Karpas-422 (cell line): ENCODE results near the gene EML1. TPM values are rescaled to one million over a fixed set of nuclear protein-coding genes. Genes with fewer than 3 reads are reported as not detected.

Experiments used
- DNase-seq: peaks from one replicate; pipeline ENCODE4 v3.0.0-alpha.2; 2015
- H2AFZ ChIP-seq: fragments of 200-600 bp; sonication (generic); 2 replicates; pipeline ENCODE4 v1.6.1; 2014; ENCODE audit warnings: antibody characterized with exemption, low read length, mixed read lengths
- H3K27ac ChIP-seq: fragments of 200-600 bp; sonication (generic); 2 replicates; pipeline ENCODE4 v1.5.1; 2014; ENCODE audit warnings: mild to moderate bottlenecking, low read length, moderate library complexity
- H3K27me3 ChIP-seq: fragments of 200-600 bp; sonication (generic); 2 replicates; pipeline ENCODE4 v1.6.1; 2014; ENCODE audit warnings: low read length, mixed read lengths
- H3K36me3 ChIP-seq: fragments of 200-600 bp; sonication (generic); 2 replicates; pipeline ENCODE4 v1.6.1; 2014; ENCODE audit warnings: low read length, mixed read lengths; ENCODE audit not compliant: insufficient read depth
- H3K4me1 ChIP-seq: fragments of 200-600 bp; sonication (generic); 2 replicates; pipeline ENCODE4 v1.6.1; 2014; ENCODE audit warnings: mild to moderate bottlenecking, low read length, mixed read lengths
- H3K4me2 ChIP-seq: fragments of 200-600 bp; sonication (generic); 2 replicates; pipeline ENCODE4 v1.6.1; 2014; ENCODE audit warnings: low read length, low read depth, mild to moderate bottlenecking; ENCODE audit not compliant: poor library complexity, severe bottlenecking
- H3K4me3 ChIP-seq: fragments of 200-600 bp; sonication (generic); 2 replicates; pipeline ENCODE4 v1.5.1; 2014; ENCODE audit warnings: mild to moderate bottlenecking, antibody characterized with exemption, low read length, mixed read lengths
- H3K79me2 ChIP-seq: fragments of 200-600 bp; sonication (generic); 2 replicates; pipeline ENCODE4 v1.6.1; 2014; ENCODE audit warnings: mild to moderate bottlenecking, low read length, mixed read lengths
- H3K9ac ChIP-seq: fragments of 200-600 bp; sonication (generic); 2 replicates; pipeline ENCODE4 v1.6.0; 2014; ENCODE audit warnings: low read length
- H3K9me2 ChIP-seq: fragments of 200-600 bp; sonication (generic), shearing (Covaris generic); replicated peaks from 2 replicates; pipeline ENCODE4 v1.6.0; 2014; ENCODE audit warnings: mild to moderate bottlenecking, low read length, moderate library complexity; ENCODE audit not compliant: insufficient read depth
- H3K9me3 ChIP-seq: fragments of 300-700, 200-600 bp; sonication (generic); 2 replicates; pipeline ENCODE4 v1.6.1; 2014; ENCODE audit warnings: low read length, mixed read lengths
- H4K20me1 ChIP-seq: fragments of 200-600 bp; sonication (generic); 2 replicates; pipeline ENCODE4 v1.6.1; 2014; ENCODE audit warnings: mild to moderate bottlenecking, antibody characterized with exemption, low read length, low read depth; ENCODE audit not compliant: insufficient read depth
- total RNA-seq: library from RNA; depleted of rRNA; stranded (reverse); fragments of >200 nt; shearing (Covaris generic); gene quantifications from 2 replicates; pipeline ENCODE4 v1.2.3, GENCODE V29; 2014; ENCODE audit warnings: low replicate concordance

The EML1 gene
- total RNA-seq, 1 experiment from 2014 or later, result not detected

- Histone ChIP-seq H4K20me1 (no peaks in the 10 kb centered on the region), H3K4me3 (no peak overlapping the region), H3K27ac (no peak overlapping the region), H3K9me3 (no peaks in the 10 kb centered on the region), H2AFZ (no peak overlapping the region), H3K4me1 (no peaks in the 10 kb centered on the region), H3K4me2 (no peak overlapping the region), H3K79me2 (no peaks in the 10 kb centered on the region), H3K9me2 (no peaks in the 10 kb centered on the region), H3K9ac (no peak overlapping the region), H3K27me3 (no peaks in the 10 kb centered on the region), H3K36me3 (no peaks in the 10 kb centered on the region)
- DNase-seq, result no peak
These were observed 80.4 kb downstream of the EML1 start for GRCh38 chr14:99873653-99874052.

GRCh38 chr14:99874306-99874705, 81.1 kb downstream of the EML1 start:
- H3K36me3 ChIP-seq, result no peaks in the 10 kb centered on the region
- H2AFZ ChIP-seq, result no peak overlapping the region
- H3K9ac ChIP-seq, result no peak overlapping the region
- no peaks in the 10 kb centered on the region for H3K4me1 ChIP-seq
- H3K4me3 ChIP-seq, result no peak overlapping the region
- no peaks in the 10 kb centered on the region for H3K27me3 ChIP-seq
- H3K9me2 ChIP-seq, result no peaks in the 10 kb centered on the region
- no peak for DNase-seq
- no peaks in the 10 kb centered on the region for H3K9me3 ChIP-seq
- no peak overlapping the region for H3K4me2 ChIP-seq
- H4K20me1 ChIP-seq, result no peaks in the 10 kb centered on the region
- H3K27ac ChIP-seq, result no peak overlapping the region
- no peaks in the 10 kb centered on the region for H3K79me2 ChIP-seq

DNA sequence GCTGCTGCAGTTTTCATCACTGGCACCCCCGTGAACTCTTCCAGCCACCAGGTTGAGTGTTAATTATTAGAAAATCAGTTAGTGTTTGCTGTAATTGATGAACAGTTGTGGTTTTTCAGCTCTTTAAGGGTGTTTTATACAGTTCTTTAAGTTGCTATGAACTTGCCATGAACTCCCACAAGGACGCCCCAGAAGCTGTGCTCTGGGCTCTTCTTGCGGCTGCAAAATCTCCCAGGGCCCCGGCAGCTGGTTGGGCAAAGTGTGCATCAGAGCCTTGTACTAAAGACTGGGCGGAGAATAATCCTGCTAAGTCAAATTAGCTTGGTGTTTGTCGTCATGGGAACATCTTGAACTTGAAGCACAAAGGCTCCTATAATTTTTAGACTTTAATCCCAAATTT, 82.2 kb downstream of the EML1 start:
- no peaks in the 10 kb centered on the region for H3K4me1 ChIP-seq
- H3K9me2 ChIP-seq, result no peaks in the 10 kb centered on the region

GRCh38 chr14:99875836-99876235, 82.6 kb downstream of the EML1 start:
- H3K27me3 ChIP-seq, result no peaks in the 10 kb centered on the region
- H3K4me3 ChIP-seq, result no peak overlapping the region
- no peak overlapping the region for H3K27ac ChIP-seq
- H3K9me2 ChIP-seq, result no peaks in the 10 kb centered on the region
- H3K9ac ChIP-seq, result no peak overlapping the region
- H3K9me3 ChIP-seq, result no peaks in the 10 kb centered on the region
- H2AFZ ChIP-seq, result no peak overlapping the region
- H4K20me1 ChIP-seq, result no peaks in the 10 kb centered on the region
- H3K79me2 ChIP-seq, result no peaks in the 10 kb centered on the region
- DNase-seq, result no peak
- H3K4me1 ChIP-seq, result no peaks in the 10 kb centered on the region
- no peaks in the 10 kb centered on the region for H3K36me3 ChIP-seq
- no peak overlapping the region for H3K4me2 ChIP-seq

More for the DNA sequence above, 82.2 kb downstream of the EML1 start:
- no peak overlapping the region for H2AFZ ChIP-seq
- no peak overlapping the region for H3K4me3 ChIP-seq
- H3K9ac ChIP-seq, result no peak overlapping the region
- no peak for DNase-seq
- no peaks in the 10 kb centered on the region for H4K20me1 ChIP-seq
- no peaks in the 10 kb centered on the region for H3K27me3 ChIP-seq
- H3K27ac ChIP-seq, result no peak overlapping the region
- H3K79me2 ChIP-seq, result no peaks in the 10 kb centered on the region
- no peaks in the 10 kb centered on the region for H3K36me3 ChIP-seq
- no peak overlapping the region for H3K4me2 ChIP-seq
- H3K9me3 ChIP-seq, result no peaks in the 10 kb centered on the region

DNA sequence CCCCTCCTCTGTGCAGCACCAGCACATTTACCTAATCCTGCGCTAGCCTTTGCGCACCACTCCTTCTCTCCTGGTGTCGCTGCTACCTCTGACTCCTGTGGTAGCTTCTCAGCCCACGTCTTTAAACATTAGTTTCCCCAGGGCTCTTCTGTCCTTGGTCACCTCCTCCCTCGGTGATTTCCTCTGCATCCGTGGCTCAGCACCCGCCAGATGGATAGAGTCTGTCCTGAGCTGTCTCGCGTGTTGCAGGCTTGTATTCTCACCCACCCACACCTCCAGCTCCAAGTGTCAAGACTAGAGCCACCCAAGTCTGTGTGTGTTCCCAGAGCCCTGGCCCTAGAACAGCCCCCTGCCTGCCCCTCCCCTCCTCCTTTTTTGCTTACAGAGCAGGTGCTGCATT, 83.2 kb downstream of the EML1 start:
- Histone ChIP-seq H3K36me3 (no peaks in the 10 kb centered on the region), H3K4me3 (no peak overlapping the region), H3K9me3 (no peaks in the 10 kb centered on the region), H3K27ac (no peak overlapping the region), H3K79me2 (no peaks in the 10 kb centered on the region), H3K4me2 (no peak overlapping the region), H3K4me1 (no peaks in the 10 kb centered on the region), H3K9ac (no peak overlapping the region), H4K20me1 (no peaks in the 10 kb centered on the region), H2AFZ (no peak overlapping the region), H3K27me3 (no peaks in the 10 kb centered on the region), H3K9me2 (no peaks in the 10 kb centered on the region)
- no peak for DNase-seq

- no peaks in the 10 kb centered on the region for H3K4me1 ChIP-seq
- no peaks in the 10 kb centered on the region for H3K79me2 ChIP-seq
- no peaks in the 10 kb centered on the region for H3K36me3 ChIP-seq
These were observed 85.3 kb downstream of the EML1 start for GRCh38 chr14:99878563-99878962.

GRCh38 chr14:99879401-99880295, 86.4 kb downstream of the EML1 start:
- H3K9ac ChIP-seq, result no peak overlapping the region
- H3K4me1 ChIP-seq, result no peaks in the 10 kb centered on the region
- no peaks in the 10 kb centered on the region for H3K79me2 ChIP-seq
- H3K4me3 ChIP-seq, result no peak overlapping the region
- H3K36me3 ChIP-seq, result no peaks in the 10 kb centered on the region
- no peak overlapping the region for H2AFZ ChIP-seq
- H3K9me3 ChIP-seq, result no peaks in the 10 kb centered on the region
- DNase-seq, result no peak
- H3K4me2 ChIP-seq, result no peak overlapping the region
- H3K27me3 ChIP-seq, result no peaks in the 10 kb centered on the region
- no peak overlapping the region for H3K27ac ChIP-seq
- H3K9me2 ChIP-seq, result no peaks in the 10 kb centered on the region
- no peaks in the 10 kb centered on the region for H4K20me1 ChIP-seq

More at GRCh38 chr14:99878563-99878962, 85.3 kb downstream of the EML1 start:
- Histone ChIP-seq H3K27me3 (no peaks in the 10 kb centered on the region), H4K20me1 (no peaks in the 10 kb centered on the region), H3K4me3 (no peak overlapping the region), H3K9me3 (no peaks in the 10 kb centered on the region), H3K9me2 (no peaks in the 10 kb centered on the region), H3K9ac (no peak overlapping the region), H3K4me2 (no peak overlapping the region), H2AFZ (no peak overlapping the region), H3K27ac (no peak overlapping the region)
- DNase-seq, result no peak

- no peaks in the 10 kb centered on the region for H3K79me2 ChIP-seq
- H3K4me2 ChIP-seq, result no peak overlapping the region
- H3K4me1 ChIP-seq, result no peaks in the 10 kb centered on the region
- no peak overlapping the region for H2AFZ ChIP-seq
- H4K20me1 ChIP-seq, result no peaks in the 10 kb centered on the region
- no peak overlapping the region for H3K9ac ChIP-seq
- H3K9me3 ChIP-seq, result no peaks in the 10 kb centered on the region
- H3K36me3 ChIP-seq, result no peaks in the 10 kb centered on the region
- no peak for DNase-seq
- no peak overlapping the region for H3K27ac ChIP-seq
- no peaks in the 10 kb centered on the region for H3K27me3 ChIP-seq
- H3K9me2 ChIP-seq, result no peaks in the 10 kb centered on the region
- no peak overlapping the region for H3K4me3 ChIP-seq
These were observed 87.6 kb downstream of the EML1 start for GRCh38 chr14:99880651-99881420.
